Osteocyte (in vitro differentiated cells): Measurements from ENCODE around the gene SNTG2. TPM values are rescaled to one million over a fixed set of nuclear protein-coding genes. Genes with fewer than 3 reads are reported as not detected.

Experiments used
- DNase-seq: peaks from one replicate; pipeline ENCODE4 v3.0.0; 2021; ENCODE audit warnings: mixed read lengths; ENCODE audit not compliant: unreplicated experiment; ENCODE audit errors: extremely low spot score
- H3K27ac Mint-ChIP-seq: one replicate; pipeline ENCODE4 v1.8.0; 2021; ENCODE audit warnings: mild to moderate bottlenecking, mixed read lengths; ENCODE audit not compliant: unreplicated experiment
- H3K27me3 Mint-ChIP-seq: one replicate; pipeline ENCODE4 v1.8.0; 2021; ENCODE audit warnings: mixed read lengths; ENCODE audit not compliant: unreplicated experiment
- H3K36me3 Mint-ChIP-seq: one replicate; pipeline ENCODE4 v1.8.0; 2021; ENCODE audit warnings: mixed read lengths; ENCODE audit not compliant: unreplicated experiment
- H3K4me1 Mint-ChIP-seq: one replicate; pipeline ENCODE4 v1.8.0; 2021; ENCODE audit warnings: mixed read lengths; ENCODE audit not compliant: unreplicated experiment
- H3K4me3 Mint-ChIP-seq: one replicate; pipeline ENCODE4 v1.8.0; 2021; ENCODE audit warnings: mild to moderate bottlenecking, moderate library complexity, mixed read lengths; ENCODE audit not compliant: unreplicated experiment
- H3K9me3 Mint-ChIP-seq: one replicate; pipeline ENCODE4 v1.8.0; 2021; ENCODE audit warnings: mixed read lengths; ENCODE audit not compliant: unreplicated experiment
- total RNA-seq: library from RNA; stranded (reverse); gene quantifications from 2 replicates; pipeline ENCODE4 v1.2.1, GENCODE V29; 2021
- TF ChIP-seq, protein P1 (sequence below): fragments of 200-600 bp; sonication (generic); IDR thresholded peaks from 2 replicates; pipeline ENCODE4 v1.5.0; 2021; ENCODE audit warnings: antibody characterized with exemption, mild to moderate bottlenecking, moderate library complexity

Gene SNTG2
- total RNA-seq, 1 donor from 2014 or later, result not detected

DNA sequence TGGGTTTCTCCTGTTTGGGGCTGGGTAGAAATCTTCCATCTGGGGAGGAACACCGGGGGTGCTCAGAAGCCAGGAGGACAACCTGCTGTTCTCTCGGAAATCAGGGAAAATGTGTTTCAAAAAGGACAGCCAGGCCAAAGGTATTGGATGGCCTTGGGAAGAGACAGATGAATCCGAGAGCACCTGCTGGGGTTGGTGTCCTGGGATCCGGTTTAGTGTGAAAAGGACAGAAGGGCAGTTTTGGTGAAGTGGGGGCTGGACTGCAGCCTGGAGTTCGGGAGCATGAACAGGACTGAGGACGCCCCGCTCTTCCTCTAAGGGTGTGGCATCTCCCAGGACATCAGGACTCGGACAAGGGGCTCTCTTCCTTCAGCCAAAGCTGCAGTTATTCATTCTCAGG is 24.9 kb upstream of the SNTG2 start:
- Mint-ChIP-seq H3K4me1 (no peaks in the 10 kb centered on the region), H3K27me3 (peaks cover 5% of the 10 kb centered on the region), H3K4me3 (no peak overlapping the region), H3K36me3 (no peaks in the 10 kb centered on the region), H3K9me3 (no peaks in the 10 kb centered on the region), H3K27ac (no peak overlapping the region)
- no peak for DNase-seq
- TF ChIP-seq, protein P1, sequence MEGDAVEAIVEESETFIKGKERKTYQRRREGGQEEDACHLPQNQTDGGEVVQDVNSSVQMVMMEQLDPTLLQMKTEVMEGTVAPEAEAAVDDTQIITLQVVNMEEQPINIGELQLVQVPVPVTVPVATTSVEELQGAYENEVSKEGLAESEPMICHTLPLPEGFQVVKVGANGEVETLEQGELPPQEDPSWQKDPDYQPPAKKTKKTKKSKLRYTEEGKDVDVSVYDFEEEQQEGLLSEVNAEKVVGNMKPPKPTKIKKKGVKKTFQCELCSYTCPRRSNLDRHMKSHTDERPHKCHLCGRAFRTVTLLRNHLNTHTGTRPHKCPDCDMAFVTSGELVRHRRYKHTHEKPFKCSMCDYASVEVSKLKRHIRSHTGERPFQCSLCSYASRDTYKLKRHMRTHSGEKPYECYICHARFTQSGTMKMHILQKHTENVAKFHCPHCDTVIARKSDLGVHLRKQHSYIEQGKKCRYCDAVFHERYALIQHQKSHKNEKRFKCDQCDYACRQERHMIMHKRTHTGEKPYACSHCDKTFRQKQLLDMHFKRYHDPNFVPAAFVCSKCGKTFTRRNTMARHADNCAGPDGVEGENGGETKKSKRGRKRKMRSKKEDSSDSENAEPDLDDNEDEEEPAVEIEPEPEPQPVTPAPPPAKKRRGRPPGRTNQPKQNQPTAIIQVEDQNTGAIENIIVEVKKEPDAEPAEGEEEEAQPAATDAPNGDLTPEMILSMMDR, result no peak

DNA sequence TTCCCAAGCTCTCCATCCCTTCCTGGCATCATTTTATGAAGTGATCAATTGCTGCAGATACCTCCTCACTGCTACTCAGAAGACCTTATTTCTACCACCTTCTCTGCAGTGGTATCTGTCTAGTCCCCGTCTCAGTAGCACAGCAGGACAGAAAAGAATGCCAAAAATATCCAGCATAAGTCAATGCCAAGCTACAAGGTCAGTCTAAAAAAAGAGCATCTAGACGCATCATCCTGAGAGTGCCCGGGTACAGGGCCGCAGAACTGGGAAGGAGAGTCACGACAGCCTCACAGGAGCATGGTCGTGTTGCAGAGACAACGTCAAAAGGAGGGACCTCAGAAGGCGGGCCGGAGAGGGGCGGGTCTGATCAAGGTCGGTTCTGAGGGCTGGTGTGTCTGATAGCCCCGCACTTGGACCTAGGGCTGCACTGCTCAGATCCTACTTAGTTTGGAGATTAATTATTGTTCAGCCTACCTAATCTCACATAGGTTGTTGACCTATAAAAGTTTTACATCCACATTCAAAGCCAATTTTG is 24.3 kb upstream of the SNTG2 start:
- TF ChIP-seq, protein P1, result no peak
- no peaks in the 10 kb centered on the region for H3K4me1 Mint-ChIP-seq
- DNase-seq, result no peak
- no peaks in the 10 kb centered on the region for H3K9me3 Mint-ChIP-seq
- H3K4me3 Mint-ChIP-seq, result no peak overlapping the region
- no peaks in the 10 kb centered on the region for H3K36me3 Mint-ChIP-seq
- no peak overlapping the region for H3K27ac Mint-ChIP-seq
- peaks cover 5% of the 10 kb centered on the region for H3K27me3 Mint-ChIP-seq

DNA sequence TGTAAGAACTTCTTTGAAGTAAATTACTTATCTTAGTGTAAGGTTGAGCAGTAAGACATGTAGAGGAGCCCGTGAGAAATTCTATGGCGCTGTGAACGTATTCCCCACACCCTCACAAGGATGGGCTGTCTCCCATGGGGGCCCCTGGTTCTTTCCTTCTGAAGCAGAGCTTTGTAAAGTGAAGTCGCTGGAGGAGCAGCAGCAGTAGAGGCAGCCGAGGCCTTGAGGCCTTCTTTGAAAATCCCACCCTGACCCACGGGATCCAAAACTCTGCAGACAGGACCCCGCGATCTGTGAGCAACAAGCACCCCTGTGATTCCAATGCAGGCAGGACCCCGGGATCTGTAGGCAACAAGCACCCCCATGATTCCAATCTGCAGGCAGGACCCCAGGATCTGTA is 23.8 kb upstream of the SNTG2 start:
- Mint-ChIP-seq H3K27me3 (peaks cover 5% of the 10 kb centered on the region), H3K4me3 (no peak overlapping the region), H3K27ac (no peak overlapping the region), H3K36me3 (no peaks in the 10 kb centered on the region), H3K9me3 (no peaks in the 10 kb centered on the region), H3K4me1 (no peaks in the 10 kb centered on the region)
- TF ChIP-seq, protein P1, result no peak
- DNase-seq, result no peak

DNA sequence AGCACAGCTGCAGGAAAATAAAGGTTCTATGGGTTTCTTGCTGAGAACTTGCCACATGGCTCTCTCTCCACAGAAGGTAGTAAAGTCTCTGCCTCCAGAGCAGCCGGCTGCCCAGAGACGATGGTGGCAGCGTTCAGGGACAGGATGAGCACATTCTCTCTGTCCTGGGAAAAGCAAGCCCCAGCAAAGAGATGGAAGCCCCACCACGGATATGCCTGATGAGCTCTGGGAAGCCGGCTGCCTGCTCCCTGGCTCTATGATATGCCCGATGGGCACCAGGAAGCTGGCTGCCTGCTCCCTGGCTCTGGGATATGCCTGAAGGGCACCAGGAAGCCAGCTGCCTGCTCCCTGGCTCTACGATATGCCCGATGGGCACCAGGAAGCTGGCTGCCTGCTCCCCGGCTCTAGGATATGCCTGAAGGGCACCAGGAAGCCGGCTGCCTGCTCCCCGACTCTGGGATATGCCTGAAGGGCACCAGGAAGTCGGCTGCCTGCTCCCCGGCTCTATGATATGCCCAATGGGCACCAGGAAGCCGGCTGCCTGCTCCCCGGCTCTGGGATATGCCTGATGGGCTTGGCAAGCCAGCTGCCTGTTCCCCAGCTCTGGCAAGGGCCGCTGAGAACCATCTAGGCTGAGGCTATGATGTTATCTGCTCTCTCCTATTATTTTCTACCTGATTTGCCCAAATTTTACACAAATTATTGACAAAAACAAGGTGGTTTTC is 21.5 kb upstream of the SNTG2 start:
- Mint-ChIP-seq H3K9me3 (no peaks in the 10 kb centered on the region), H3K36me3 (no peaks in the 10 kb centered on the region), H3K4me1 (no peaks in the 10 kb centered on the region), H3K4me3 (no peak overlapping the region), H3K27me3 (peaks cover 4% of the 10 kb centered on the region), H3K27ac (no peak overlapping the region)
- TF ChIP-seq, protein P1, result no peak
- no peak for DNase-seq

DNA sequence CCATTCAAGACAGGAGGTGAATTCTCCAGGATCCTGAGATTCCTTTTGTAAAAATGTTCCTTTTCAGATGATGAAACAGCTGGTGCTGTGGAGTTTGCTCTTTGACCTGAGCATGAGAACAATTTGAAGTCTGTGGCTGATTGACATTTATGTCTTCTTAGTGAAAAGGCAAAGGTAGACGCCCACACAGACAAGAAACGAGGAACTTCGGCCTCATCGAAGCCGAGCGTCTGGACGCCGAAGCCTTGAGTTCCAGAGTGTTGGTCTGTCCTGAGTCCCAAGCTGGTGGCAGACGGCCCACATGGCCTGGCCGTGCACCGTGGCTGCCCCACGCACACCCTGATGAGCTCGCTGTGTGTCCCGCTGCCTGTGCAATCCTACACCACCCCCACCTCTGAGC is 20.7 kb upstream of the SNTG2 start:
- H3K9me3 Mint-ChIP-seq, result no peaks in the 10 kb centered on the region
- DNase-seq, result no peak
- H3K27ac Mint-ChIP-seq, result no peak overlapping the region
- no peak overlapping the region for H3K4me3 Mint-ChIP-seq
- no peaks in the 10 kb centered on the region for H3K36me3 Mint-ChIP-seq
- H3K27me3 Mint-ChIP-seq, result no peaks in the 10 kb centered on the region
- H3K4me1 Mint-ChIP-seq, result no peaks in the 10 kb centered on the region
- TF ChIP-seq, protein P1, result no peak
